ENCODE measurements around the gene DDX27. TPM values are rescaled to one million over a fixed set of nuclear protein-coding genes. Genes with fewer than 3 reads are reported as not detected.
"Not testable (repeated sequence)": the region's sequence is repeated elsewhere in the genome, so short reads cannot be mapped to it uniquely, and the experiment has no call there.

DDX27 gene
- total and polyA plus RNA-seq, 9 of the 15 experiments (the other 6 are each of a cell fraction or from before 2014, with no cell fraction given): 17.9 to 79.3 (median 57.0) TPM

DNA sequence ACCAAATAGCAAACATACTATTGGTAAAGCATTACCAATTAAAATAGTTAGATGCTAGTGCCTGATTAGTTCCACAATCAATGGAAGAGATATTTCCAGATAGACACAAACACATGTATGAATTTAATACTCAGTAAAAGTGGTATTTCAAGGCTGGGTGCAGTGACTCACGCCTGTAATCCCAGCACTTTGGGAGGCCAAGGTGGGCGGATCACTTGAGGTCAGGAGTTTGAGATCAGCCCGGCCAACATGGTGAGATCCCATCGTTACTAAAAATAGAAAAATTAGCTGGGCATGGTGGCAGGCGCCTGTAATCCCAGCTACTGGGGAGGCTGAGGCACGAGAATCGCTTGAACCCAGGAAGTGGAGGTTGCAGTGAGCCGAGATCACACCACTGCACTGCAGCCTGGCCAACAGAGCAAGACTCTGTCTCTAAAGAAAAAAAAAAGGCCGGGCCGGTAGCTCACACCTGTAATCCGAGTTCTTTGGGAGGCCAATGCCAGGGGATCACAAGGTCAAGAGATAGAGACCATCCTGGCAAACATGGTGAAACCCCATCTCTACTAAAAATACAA lies 26.2 kb upstream of the DDX27 start:
- intact Hi-C loops (cut with micrococcal nuclease); BruUV-seq (replicated peaks); H3K36me3 ChIP-seq (ENCODE audit: control insufficient read depth, insufficient read depth, low read length); H3K4me2 ChIP-seq (ENCODE audit: insufficient read depth, low read length); H3K4me3 ChIP-seq; in situ Hi-C loops (cut with MboI); DNase-seq (ENCODE audit: extremely low read depth in 1 of 4, low spot score in 3 of 4); H3K9me1 ChIP-seq (ENCODE audit: control insufficient read depth, insufficient read depth, low read length); H4K20me1 ChIP-seq (replicated peaks; ENCODE audit: control insufficient read depth, insufficient read depth, low read length); FAIRE-seq; H3K27me3 ChIP-seq (ENCODE audit: control insufficient read depth in 2 of 2, insufficient read depth in 2 of 2, low read length in 2 of 2); H3K79me2 ChIP-seq (ENCODE audit: control insufficient read depth, insufficient read depth, low read length); H3K9ac ChIP-seq (ENCODE audit: insufficient read depth in 1 of 2, low read depth in 2 of 2, low read length in 2 of 2); ATAC-seq; H3K9me3 ChIP-seq (replicated peaks; ENCODE audit: control insufficient read depth, insufficient read depth, low read depth, low read length); H3K27ac ChIP-seq (ENCODE audit: extremely low read depth, low read depth, low read length); CTCF ChIA-PET (ENCODE audit: low intra/inter-chr PET ratio): not testable (repeated sequence)
- TF ChIP-seq EGR1 (conservative IDR thresholded peaks at IDR 0.05): peak; percentile 52
- 0 out of 2 replicates have a peak, but pooled peaks have one; percentile 10 for TF ChIP-seq MEF2A (IDR thresholded peaks at IDR 0.05; ENCODE audit: control insufficient read depth, low read depth, low read length)
- TF ChIP-seq ZNF121 (CRISPR knock-in tag; conservative IDR thresholded peaks at IDR 0.05): peak; percentile 74
- WGBS (ENCODE audit: insufficient coverage, low coverage, missing lambda C conversion rate): 63% methylated on average over 11 of the region's 11 CpGs
- peaks cover 0 to 12% of the 10 kb centered on the region in 2 experiments; a peak in 2 of 5 replicates for H3K4me1 ChIP-seq (replicated peaks in 1 of 2; ENCODE audit: control insufficient read depth in 2 of 2, insufficient read depth in 2 of 2, low read length in 2 of 2)
- POLR2A ChIA-PET: interaction anchor here (0.8 to 1.4 kb wide), 3 partner anchors 9 to 26 kb away, joined by 4 to 5 read pairs (median 4); partner anchors contain the start of gene DDX27
- H2AFZ ChIP-seq (ENCODE audit: low read depth, low read length): peak overlapping the region; percentile 84; the same call in 1 of the 2 replicates

DNA sequence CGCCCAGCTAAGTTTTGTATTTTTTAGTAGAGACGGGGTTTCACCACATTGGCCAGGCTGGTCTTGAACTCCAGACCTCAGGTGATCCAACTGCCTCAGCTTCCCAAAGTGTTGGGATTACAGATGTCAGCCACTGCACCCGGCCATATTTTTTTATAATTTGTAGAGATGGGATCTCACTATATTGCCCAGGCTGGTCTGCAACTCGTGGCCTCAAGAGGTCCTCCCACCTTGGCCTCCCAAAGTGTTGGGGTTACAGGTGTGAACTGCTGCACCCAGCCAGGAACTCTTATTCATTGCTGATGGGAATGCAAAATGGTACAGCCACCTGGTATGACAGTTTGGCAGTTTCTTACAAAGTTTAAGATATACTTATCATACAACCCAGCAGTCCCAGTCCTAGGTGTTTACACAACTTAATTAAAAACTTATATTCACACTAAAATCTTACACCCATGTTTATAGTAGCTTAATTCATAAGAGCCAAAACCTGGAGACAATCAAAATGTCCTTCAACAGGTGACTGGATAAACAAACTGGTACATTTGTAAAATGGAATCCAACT lies 19.4 kb upstream of the DDX27 start:
- H3K9ac ChIP-seq (ENCODE audit: insufficient read depth in 1 of 2, low read depth in 2 of 2, low read length in 2 of 2): no peak overlapping the region
- in situ Hi-C loops (cut with MboI): no loop called here
- DNase-seq (ENCODE audit: extremely low read depth in 1 of 4, low spot score in 3 of 4) (no peak), FAIRE-seq (no peak), ATAC-seq (no peak)
- WGBS (ENCODE audit: insufficient coverage, low coverage, missing lambda C conversion rate): 42% methylated on average over 4 of the region's 4 CpGs
- H3K9me3 ChIP-seq (replicated peaks; ENCODE audit: control insufficient read depth, insufficient read depth, low read depth, low read length): no peaks in the 10 kb centered on the region
- H3K4me3 ChIP-seq: no peak overlapping the region
- no peaks in the 10 kb centered on the region for H3K4me1 ChIP-seq (replicated peaks in 1 of 2; ENCODE audit: control insufficient read depth in 2 of 2, insufficient read depth in 2 of 2, low read length in 2 of 2)
- ChIA-PET POLR2A (interaction anchor here (0.6 kb wide), 1 partner anchor 51 kb away, joined by 3 read pairs; no protein-coding TSS in a partner anchor), CTCF (ENCODE audit: low intra/inter-chr PET ratio) (no interaction called here)
- intact Hi-C loops (cut with micrococcal nuclease): no loop called here
- no TSS peak for BruUV-seq (replicated peaks)
- no peaks in the 10 kb centered on the region for H3K9me1 ChIP-seq (ENCODE audit: control insufficient read depth, insufficient read depth, low read length)
- H4K20me1 ChIP-seq (replicated peaks; ENCODE audit: control insufficient read depth, insufficient read depth, low read length): no peaks in the 10 kb centered on the region
- TF ChIP-seq ZNF121 (CRISPR knock-in tag; conservative IDR thresholded peaks at IDR 0.05) (peak; percentile 80), RBM25 (IDR thresholded peaks at IDR 0.05; ENCODE audit: low read depth, low read length, severe bottlenecking) (peak; percentile 8), SIN3B (IDR thresholded peaks at IDR 0.05; ENCODE audit: low read depth) (no peak)
- no peak overlapping the region for H3K27ac ChIP-seq (ENCODE audit: extremely low read depth, low read depth, low read length)
- H2AFZ ChIP-seq (ENCODE audit: low read depth, low read length): no peak overlapping the region
- H3K27me3 ChIP-seq (ENCODE audit: control insufficient read depth in 2 of 2, insufficient read depth in 2 of 2, low read length in 2 of 2): no peaks in the 10 kb centered on the region
- no peak overlapping the region for H3K4me2 ChIP-seq (ENCODE audit: insufficient read depth, low read length)
- no peaks in the 10 kb centered on the region for H3K36me3 ChIP-seq (ENCODE audit: control insufficient read depth, insufficient read depth, low read length)
- no peaks in the 10 kb centered on the region for H3K79me2 ChIP-seq (ENCODE audit: control insufficient read depth, insufficient read depth, low read length)
